HEK293 (cell line): ENCODE measurements around the gene OOSP2.
"Not testable (repeated sequence)": the region's sequence is repeated elsewhere in the genome, so short reads cannot be mapped to it uniquely, and the experiment has no call there.

ENCODE experiments used
- CTCF ChIP-seq: fragments of 450-650 bp; formaldehyde crosslinking; IDR thresholded peaks from 2 replicates; pipeline ENCODE4 v1.5.1; 2016; ENCODE audit warnings: missing biosample characterization, missing genetic modification characterization
- REST ChIP-seq: fragments of 450-650 bp; formaldehyde crosslinking; IDR thresholded peaks from 2 replicates; pipeline ENCODE4 v1.5.1; 2016; ENCODE audit warnings: missing biosample characterization, missing genetic modification characterization
- TCF7L2 ChIP-seq: IDR thresholded peaks from 2 replicates; pipeline ENCODE4 v1.6.1; 2011; ENCODE audit warnings: low read depth, mild to moderate bottlenecking, inconsistent platforms, low read length, moderate library complexity, borderline replicate concordance
- TSHZ1 ChIP-seq: fragments of 450-650 bp; formaldehyde crosslinking; IDR thresholded peaks from 2 replicates; pipeline ENCODE4 v1.5.1; 2016; ENCODE audit warnings: missing biosample characterization, missing genetic modification characterization, borderline replicate concordance
- ZNF704 ChIP-seq: fragments of 450-650 bp; formaldehyde crosslinking; IDR thresholded peaks from 2 replicates; pipeline ENCODE4 v1.5.1; 2016; ENCODE audit warnings: missing biosample characterization, missing genetic modification characterization
- ZNF837 ChIP-seq: fragments of 450-650 bp; formaldehyde crosslinking; IDR thresholded peaks from 2 replicates; pipeline ENCODE4 v1.5.1; 2016; ENCODE audit warnings: missing biosample characterization, missing genetic modification characterization
- ZSCAN5A ChIP-seq: fragments of 450-650 bp; formaldehyde crosslinking; IDR thresholded peaks from 2 replicates; pipeline ENCODE4 v1.5.1; 2016; ENCODE audit warnings: missing biosample characterization, missing genetic modification characterization

GRCh38 chr11:60020376-60020775 is 19.8 kb upstream of the OOSP2 start:
- TF ChIP-seq TSHZ1 (tag by site-specific recombination); ZSCAN5A (tag by site-specific recombination); REST; ZNF837; CTCF (tag by site-specific recombination); TCF7L2; ZNF704 (tag by site-specific recombination): not testable (repeated sequence)
